ENCODE measurements around the gene ETV3. TPM values are rescaled to one million over a fixed set of nuclear protein-coding genes. Genes with fewer than 3 reads are reported as not detected.

Gene ETV3
- total RNA-seq, 2 experiments from 2014 or later, result 11.1 to 20.4 TPM

GRCh38 chr1:157110686-157111085, 27.5 kb downstream of the ETV3 start:
- Histone ChIP-seq H3K27ac (ENCODE audit: low read depth, low read length, poor library complexity, severe bottlenecking) (no peak overlapping the region), H3K4me1 (ENCODE audit: insufficient read depth, low read length, poor library complexity, severe bottlenecking) (no peaks in the 10 kb centered on the region), H4K20me1 (ENCODE audit: insufficient read depth, low read length) (no peaks in the 10 kb centered on the region), H3K79me2 (ENCODE audit: insufficient read depth, low read depth, low read length) (no peaks in the 10 kb centered on the region), H3K36me3 (ENCODE audit: insufficient read depth, low read length) (no peaks in the 10 kb centered on the region), H2AFZ (ENCODE audit: low read length) (no peak overlapping the region), H3K9me2 (ENCODE audit: insufficient read depth, low read length) (no peaks in the 10 kb centered on the region), H3K4me3 (ENCODE audit: low read depth, low read length, poor library complexity, severe bottlenecking) (no peak overlapping the region), H3K9me3 (ENCODE audit: low read length) (no peaks in the 10 kb centered on the region), H3K4me2 (ENCODE audit: low read length) (no peak overlapping the region)
- TF ChIP-seq EZH2phosphoT487 (IDR thresholded peaks at IDR 0.05; ENCODE audit: borderline replicate concordance, low read depth, low read length) (no peak), CTCF (conservative IDR thresholded peaks at IDR 0.05; ENCODE audit: low read length) (no peak)
- intact Hi-C loops (cut with micrococcal nuclease; ENCODE audit: unreplicated experiment), result no loop called here
- no peak for DNase-seq (ENCODE audit: low spot score)
- BruUV-seq (replicated peaks), result no TSS peak
- CTCF ChIA-PET (ENCODE audit: unreplicated experiment), result no interaction called here
- POLR2A ChIA-PET, result interaction anchor here (0.6 kb wide), 1 partner anchor 1066 kb away, joined by 3 read pairs; no protein-coding TSS in a partner anchor

- no peak for DNase-seq (ENCODE audit: low spot score)
- H4K20me1 ChIP-seq (ENCODE audit: insufficient read depth, low read length), result no peaks in the 10 kb centered on the region
- no peaks in the 10 kb centered on the region for H3K9me2 ChIP-seq (ENCODE audit: insufficient read depth, low read length)
- POLR2A ChIA-PET, result interaction anchor here (0.6 to 0.7 kb wide), 3 partner anchors 12 to 1066 kb away, joined by 3 to 5 read pairs (median 5); no protein-coding TSS in a partner anchor
- intact Hi-C loops (cut with micrococcal nuclease; ENCODE audit: unreplicated experiment), result no loop called here
- H3K4me3 ChIP-seq (ENCODE audit: low read depth, low read length, poor library complexity, severe bottlenecking), result no peak overlapping the region
- H3K36me3 ChIP-seq (ENCODE audit: insufficient read depth, low read length), result no peaks in the 10 kb centered on the region
- no peak overlapping the region for H3K27ac ChIP-seq (ENCODE audit: low read depth, low read length, poor library complexity, severe bottlenecking)
- no peaks in the 10 kb centered on the region for H3K9me3 ChIP-seq (ENCODE audit: low read length)
- no peak overlapping the region for H3K4me2 ChIP-seq (ENCODE audit: low read length)
- CTCF ChIA-PET (ENCODE audit: unreplicated experiment), result no interaction called here
- no TSS peak for BruUV-seq (replicated peaks)
- no peaks in the 10 kb centered on the region for H3K4me1 ChIP-seq (ENCODE audit: insufficient read depth, low read length, poor library complexity, severe bottlenecking)
- TF ChIP-seq EZH2phosphoT487 (IDR thresholded peaks at IDR 0.05; ENCODE audit: borderline replicate concordance, low read depth, low read length) (no peak), CTCF (conservative IDR thresholded peaks at IDR 0.05; ENCODE audit: low read length) (no peak)
- H2AFZ ChIP-seq (ENCODE audit: low read length), result no peak overlapping the region
- no peaks in the 10 kb centered on the region for H3K79me2 ChIP-seq (ENCODE audit: insufficient read depth, low read depth, low read length)
Observed at GRCh38 chr1:157110003-157110402, 28.2 kb downstream of the ETV3 start.

GRCh38 chr1:157108448-157108847, 29.7 kb downstream of the ETV3 start:
- no peaks in the 10 kb centered on the region for H3K4me1 ChIP-seq (ENCODE audit: insufficient read depth, low read length, poor library complexity, severe bottlenecking)
- CTCF ChIA-PET (ENCODE audit: unreplicated experiment), result no interaction called here
- no peak overlapping the region for H3K4me2 ChIP-seq (ENCODE audit: low read length)
- H3K9me3 ChIP-seq (ENCODE audit: low read length), result no peaks in the 10 kb centered on the region
- H3K36me3 ChIP-seq (ENCODE audit: insufficient read depth, low read length), result no peaks in the 10 kb centered on the region
- POLR2A ChIA-PET, result no interaction called here
- TF ChIP-seq EZH2phosphoT487 (IDR thresholded peaks at IDR 0.05; ENCODE audit: borderline replicate concordance, low read depth, low read length) (no peak), CTCF (conservative IDR thresholded peaks at IDR 0.05; ENCODE audit: low read length) (no peak)
- no TSS peak for BruUV-seq (replicated peaks)
- H2AFZ ChIP-seq (ENCODE audit: low read length), result no peak overlapping the region
- no peak for DNase-seq (ENCODE audit: low spot score)
- H4K20me1 ChIP-seq (ENCODE audit: insufficient read depth, low read length), result no peaks in the 10 kb centered on the region
- intact Hi-C loops (cut with micrococcal nuclease; ENCODE audit: unreplicated experiment), result no loop called here
- H3K79me2 ChIP-seq (ENCODE audit: insufficient read depth, low read depth, low read length), result no peaks in the 10 kb centered on the region
- no peak overlapping the region for H3K27ac ChIP-seq (ENCODE audit: low read depth, low read length, poor library complexity, severe bottlenecking)
- no peak overlapping the region for H3K4me3 ChIP-seq (ENCODE audit: low read depth, low read length, poor library complexity, severe bottlenecking)
- no peaks in the 10 kb centered on the region for H3K9me2 ChIP-seq (ENCODE audit: insufficient read depth, low read length)
